GM19043 (cell line): Measurements from ENCODE around the gene NKIRAS1.
"Not testable (repeated sequence)": the region's sequence is repeated elsewhere in the genome, so short reads cannot be mapped to it uniquely, and the experiment has no call there.

ENCODE experiments used
- ATAC-seq: cut with Tn5 transposase; IDR thresholded peaks from one replicate; pipeline ENCODE4 v1.9.1; 2021; ENCODE audit warnings: low read depth; ENCODE audit not compliant: unreplicated experiment

NKIRAS1 gene

DNA sequence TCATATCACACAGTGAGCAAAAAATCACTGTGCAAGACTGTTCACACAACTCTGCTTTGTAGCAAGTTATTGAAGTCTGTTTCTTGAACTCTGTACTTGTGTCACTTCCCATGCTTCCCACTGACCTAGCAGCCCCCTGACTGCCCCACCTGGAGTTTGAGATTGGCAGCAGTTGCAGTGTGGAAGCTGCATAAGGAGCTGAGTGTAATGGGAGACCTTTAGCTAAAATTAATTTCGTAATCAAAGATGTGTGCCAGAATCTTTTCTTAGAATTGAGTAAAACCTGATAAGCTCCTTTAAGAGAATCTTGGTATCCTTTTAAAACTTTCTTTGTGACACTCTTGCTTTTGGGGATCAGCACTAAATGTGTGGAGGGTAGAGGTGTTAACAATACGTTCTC lies 42.8 kb downstream of the NKIRAS1 start:
- ATAC-seq: no peak

DNA sequence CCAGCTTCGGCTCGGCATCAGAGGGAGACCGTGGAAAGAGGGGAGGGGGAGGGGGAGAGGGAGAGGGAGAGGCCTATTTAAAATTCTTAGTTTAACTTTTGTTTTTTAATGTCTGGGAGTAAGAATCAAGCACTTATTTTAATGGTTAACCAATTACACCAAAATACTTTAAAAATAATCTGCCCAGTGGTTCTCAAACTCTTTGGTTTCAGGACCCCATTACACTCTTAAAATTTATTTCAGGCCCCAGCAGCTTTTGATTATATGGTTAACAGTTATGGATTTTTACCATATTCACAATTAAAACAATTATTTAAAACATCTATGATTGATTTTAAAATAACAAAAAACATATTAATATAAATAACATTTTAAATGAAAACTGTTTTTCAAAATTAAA lies 44.5 kb downstream of the NKIRAS1 start:
- no peak for ATAC-seq

DNA sequence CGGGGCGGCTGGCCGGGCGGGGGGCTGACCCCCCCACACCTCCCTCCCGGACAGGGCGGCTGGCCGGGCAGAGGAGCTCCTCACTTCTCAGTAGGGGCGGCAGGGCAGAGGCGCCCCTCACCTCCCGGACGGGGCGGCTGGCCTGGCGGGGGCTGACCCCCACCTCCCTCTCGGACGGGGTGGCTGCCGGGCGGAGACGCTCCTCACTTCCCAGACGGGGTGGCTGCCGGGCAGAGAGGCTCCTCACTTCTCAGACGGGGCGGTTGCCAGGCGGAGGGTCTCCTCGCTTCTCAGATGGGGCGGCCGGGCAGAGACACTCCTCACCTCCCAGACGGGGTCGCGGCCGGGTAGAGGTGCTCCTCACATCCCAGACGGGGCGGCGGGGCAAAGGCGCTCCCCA lies 45.4 kb downstream of the NKIRAS1 start:
- ATAC-seq: not testable (repeated sequence)

DNA sequence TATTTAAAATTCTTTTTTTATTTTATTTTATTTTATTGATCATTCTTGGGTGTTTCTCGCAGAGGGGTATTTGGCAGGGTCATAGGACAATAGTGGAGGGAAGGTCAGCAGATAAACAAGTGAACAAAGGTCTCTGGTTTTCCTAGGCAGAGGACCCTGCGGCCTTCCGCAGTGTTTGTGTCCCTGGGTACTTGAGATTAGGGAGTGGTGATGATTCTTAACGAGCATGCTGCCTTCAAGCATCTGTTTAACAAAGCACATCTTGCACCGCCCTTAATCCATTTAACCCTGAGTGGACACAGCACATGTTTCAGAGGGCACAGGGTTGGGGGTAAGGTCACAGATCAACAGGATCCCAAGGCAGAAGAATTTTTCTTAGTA lies 46.1 kb downstream of the NKIRAS1 start:
- ATAC-seq: not testable (repeated sequence)

DNA sequence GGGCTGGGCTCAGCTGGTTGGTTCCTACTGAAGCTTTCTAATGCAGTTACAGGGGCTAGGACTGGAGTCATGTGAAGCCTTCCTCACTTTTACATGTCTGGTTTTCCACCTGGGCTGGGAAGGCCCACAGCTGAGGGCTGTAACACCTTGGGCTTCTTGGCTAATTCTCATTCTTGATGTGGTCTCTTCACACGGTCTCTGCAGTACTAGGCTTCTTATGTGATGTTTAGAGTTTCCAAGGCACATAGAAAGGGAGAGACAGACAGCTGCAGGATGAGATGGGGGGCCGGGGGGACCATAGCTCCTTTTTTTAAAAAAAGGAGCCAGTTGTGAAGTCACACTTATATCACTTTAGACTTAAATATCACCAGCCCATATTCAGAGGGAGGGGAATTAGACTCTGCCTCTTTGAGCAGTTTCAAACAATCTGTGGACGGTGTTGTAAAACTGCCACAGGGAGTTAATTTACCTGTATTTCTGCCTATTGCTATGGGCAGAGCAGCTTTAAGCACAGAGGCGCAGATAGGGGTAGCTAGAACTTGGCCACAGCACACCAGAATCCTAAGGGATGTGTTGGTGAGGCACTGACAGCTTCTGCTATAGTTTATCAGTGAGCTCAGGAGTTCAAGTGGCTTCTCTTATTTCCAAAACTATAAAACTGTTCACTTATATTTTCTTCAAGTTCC lies 46.7 kb downstream of the NKIRAS1 start:
- no peak for ATAC-seq

DNA sequence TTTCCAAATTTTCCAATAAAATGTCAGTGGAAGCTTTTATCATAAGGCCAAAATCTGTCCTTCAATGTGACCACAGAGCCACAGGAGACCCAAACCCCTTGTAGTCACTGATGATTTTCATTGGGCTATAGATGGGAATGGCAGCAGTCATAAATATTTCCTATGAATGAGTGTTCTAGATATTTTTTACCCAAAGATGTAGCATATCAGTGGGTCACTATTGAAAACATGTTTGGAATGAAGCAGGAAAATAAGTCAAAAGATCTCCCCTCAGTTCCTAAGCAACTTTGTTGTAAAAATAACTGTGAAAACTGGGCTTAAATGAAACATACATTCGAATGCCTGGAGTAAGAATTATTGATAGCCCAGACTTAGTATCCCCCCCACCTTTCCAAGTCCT lies 49.0 kb downstream of the NKIRAS1 start:
- ATAC-seq: no peak

DNA sequence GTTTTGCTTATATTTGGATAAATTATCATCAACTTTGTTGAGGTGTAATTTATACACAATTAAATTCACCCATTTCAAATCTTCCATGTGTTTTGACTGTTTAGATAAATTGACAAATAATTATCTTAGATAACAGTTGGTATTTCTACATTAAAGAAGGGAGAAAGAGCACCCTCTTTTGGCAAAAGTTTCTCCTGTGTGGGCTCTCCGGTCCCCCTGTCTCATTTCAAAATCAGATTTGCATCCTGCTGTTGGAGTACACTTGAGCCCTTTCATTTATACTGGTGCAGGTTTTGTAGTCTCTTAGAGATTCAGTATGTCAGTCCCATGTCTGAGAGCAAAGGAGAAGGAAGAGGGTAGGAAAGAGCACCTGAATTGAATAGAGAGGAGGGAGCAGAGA lies 49.4 kb downstream of the NKIRAS1 start:
- no peak for ATAC-seq

DNA sequence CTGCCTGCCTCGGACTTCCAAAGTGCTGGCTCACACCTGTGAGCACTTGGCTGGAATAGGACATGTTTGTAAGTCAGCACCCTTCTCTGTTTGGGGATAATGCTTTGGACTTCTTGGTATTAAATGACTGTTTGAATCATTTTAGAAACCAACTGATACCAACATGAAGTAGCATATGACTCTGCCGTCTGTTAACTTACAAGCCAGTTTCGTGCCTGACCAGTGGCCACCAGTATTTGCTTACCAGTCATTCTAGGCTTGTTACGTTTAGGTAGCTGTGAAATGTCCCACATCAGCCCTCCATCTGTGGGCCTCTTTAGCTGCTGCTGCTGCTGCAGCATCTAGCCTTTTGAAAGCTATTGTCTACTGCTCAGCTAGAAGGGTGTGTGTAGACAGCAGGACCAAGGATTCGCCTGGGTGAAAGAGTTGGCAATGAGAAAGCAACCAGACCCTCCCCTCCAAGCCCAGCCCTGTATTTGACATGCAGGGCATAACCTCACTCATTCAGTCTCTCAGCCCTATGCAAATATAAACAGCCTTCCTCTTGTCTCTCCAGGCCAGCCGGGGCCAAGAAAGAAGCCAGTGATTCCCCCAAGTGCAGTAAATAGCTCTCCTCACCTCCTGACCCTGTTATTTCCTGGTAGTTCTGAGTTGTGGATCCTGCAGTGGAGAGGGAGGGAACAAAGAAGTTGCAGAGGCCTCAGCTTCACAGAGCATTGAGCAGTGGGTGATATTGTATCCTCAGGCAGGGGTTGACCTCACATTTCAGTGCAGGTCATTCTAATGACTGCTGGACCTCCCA lies 51.0 kb downstream of the NKIRAS1 start:
- peak; percentile 80 for ATAC-seq

DNA sequence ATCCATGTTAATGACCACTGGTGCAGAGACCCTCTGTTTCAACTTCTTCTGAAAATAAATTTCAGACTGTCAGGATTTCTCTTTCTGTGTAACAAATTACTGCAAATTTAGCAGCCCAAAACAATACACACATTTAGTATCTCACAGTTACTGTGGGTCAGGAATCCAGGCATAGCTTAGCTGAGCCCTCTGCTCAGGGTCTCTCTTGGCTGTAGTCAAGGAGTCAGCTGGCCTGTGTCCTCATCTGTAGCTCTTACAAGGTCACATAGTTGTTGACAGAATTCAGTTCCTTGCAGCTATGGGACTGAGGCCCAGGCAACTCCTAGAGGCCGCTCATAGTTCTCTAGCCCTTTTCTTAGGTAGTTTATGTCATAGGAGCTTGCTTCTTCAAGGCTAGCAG lies 51.9 kb downstream of the NKIRAS1 start:
- ATAC-seq: no peak

DNA sequence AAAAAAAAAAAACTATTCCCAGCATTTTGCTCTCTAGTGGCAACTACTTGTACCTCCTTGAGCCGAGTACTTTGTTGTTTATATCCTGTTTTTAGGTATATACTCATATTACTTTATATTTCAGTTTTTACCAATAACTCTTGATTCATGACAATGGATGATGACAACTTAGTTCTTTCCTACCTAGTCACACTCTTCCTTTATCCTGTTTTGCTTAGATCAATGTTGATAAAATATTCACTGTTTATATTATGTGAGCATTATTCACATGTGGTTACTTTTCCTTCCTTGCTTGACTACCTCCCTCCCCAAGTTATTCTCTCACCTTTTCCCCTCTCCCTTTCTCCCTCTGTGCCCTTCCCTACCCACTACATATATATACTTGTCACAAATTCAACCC lies 53.7 kb downstream of the NKIRAS1 start:
- no peak for ATAC-seq

DNA sequence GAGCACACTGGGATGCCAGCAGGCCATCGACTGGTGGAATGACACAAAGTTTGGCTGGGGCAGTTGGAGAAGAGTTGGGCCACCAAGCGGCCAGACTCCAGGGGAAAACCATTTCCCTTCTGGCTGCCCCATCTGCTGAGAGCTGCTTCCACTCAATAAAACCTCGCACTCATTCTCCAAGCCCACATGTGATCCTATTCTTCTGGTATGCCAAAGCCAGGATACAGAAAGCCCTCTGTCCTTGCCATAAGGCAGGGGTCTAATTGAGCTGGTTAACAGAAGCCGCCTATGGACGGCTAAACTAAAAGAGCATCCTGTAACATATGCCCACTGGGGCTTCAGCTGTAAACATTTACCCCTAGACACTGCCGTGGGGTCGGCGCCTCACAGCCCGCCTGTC lies 55.1 kb downstream of the NKIRAS1 start:
- no peak for ATAC-seq

DNA sequence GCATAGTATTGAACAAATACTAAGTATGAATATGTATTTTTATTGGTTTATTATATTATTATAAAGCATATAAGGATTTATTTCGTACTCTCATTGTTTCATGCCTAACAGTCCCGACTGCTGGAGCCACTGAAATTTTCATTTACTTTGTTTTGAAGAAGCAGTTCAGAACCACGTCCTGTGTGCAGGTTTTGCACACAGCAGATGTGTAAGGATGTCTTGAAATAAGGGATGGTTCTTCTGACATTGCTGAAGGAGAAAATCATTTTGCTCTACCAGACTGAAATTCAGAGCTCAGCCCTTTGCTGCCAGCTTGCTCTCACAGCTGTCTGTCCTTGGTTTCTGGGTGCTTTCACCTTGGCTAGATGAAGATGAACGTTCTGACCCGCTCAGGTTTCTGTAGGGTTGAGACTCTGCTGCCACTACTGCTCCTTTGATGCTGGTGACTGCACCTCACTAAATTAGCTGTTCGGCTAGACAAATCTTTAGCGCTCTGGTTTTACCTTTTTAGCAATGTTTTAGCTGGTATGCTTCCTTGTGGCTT lies 56.9 kb downstream of the NKIRAS1 start:
- no peak for ATAC-seq

DNA sequence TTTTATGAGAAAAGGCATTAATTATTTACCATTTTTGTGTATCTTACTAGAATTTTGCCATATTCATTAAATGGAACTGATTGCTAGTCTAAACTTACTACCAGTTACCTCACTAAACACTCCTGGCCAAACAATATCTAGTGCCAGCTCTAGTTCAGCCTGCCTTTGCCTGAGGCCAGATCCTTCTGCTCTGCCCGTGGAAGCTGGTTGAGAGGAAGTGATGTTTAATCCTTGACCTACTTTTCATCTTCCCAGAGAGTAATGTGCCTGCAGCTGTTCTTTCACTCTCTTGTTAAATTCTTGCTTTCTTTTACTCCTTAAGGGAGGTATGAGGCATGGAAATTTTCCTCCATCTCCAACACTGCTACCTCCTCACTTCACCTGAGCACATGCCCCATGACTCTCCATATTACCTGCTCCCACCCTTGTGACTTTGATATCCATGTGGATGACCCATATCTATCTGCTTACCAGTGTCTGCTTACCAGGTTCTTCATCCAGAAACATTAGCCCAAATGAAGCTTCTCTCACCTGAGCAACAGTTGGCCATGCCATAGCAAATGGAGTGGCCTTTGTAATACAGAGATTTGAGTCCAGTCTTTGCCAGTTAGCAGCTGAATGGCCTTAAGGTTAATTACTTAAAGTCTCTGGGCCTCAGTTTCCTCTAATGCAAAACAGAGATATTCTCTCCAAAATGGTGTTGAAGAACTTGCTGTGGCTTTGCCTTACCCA lies 57.6 kb downstream of the NKIRAS1 start:
- ATAC-seq: no peak

DNA sequence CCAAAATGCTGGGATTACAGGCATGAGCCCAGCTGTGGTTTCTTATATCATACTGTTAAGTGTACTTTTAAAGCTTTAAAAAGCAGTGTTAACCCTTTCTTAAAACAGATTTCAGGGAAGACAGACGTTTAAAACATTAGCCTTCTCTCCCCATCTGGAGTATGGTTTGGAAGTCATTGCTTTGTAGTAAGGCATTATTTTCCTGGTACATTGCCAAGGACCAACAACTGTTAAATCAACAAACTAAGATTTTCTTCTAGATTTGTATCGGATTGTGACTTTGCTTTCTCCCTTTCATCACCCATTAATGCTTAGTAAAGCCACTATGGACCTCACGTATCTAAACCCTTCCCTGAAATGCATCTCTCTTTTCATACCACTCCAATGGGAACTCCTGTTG lies 60.5 kb downstream of the NKIRAS1 start:
- no peak for ATAC-seq

DNA sequence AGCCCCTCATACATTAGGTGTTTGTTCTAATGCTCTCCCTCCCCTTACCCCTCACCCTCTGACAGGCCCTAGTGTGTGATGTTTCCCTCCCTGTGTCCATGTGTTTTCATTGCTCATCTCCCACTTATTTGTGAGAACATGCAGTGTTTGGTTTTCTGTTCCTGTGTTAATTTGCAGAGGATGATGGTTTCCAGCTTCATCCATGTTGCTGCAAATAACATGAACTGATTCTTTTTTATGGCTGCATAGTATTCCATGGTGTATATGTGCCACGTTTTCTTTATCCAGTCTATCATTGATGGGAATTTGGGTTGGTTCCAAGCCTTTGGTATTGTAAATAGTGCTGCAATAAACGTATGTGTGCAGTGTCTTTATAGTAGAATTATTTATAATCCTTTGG lies 67.3 kb downstream of the NKIRAS1 start:
- ATAC-seq: not testable (repeated sequence)

DNA sequence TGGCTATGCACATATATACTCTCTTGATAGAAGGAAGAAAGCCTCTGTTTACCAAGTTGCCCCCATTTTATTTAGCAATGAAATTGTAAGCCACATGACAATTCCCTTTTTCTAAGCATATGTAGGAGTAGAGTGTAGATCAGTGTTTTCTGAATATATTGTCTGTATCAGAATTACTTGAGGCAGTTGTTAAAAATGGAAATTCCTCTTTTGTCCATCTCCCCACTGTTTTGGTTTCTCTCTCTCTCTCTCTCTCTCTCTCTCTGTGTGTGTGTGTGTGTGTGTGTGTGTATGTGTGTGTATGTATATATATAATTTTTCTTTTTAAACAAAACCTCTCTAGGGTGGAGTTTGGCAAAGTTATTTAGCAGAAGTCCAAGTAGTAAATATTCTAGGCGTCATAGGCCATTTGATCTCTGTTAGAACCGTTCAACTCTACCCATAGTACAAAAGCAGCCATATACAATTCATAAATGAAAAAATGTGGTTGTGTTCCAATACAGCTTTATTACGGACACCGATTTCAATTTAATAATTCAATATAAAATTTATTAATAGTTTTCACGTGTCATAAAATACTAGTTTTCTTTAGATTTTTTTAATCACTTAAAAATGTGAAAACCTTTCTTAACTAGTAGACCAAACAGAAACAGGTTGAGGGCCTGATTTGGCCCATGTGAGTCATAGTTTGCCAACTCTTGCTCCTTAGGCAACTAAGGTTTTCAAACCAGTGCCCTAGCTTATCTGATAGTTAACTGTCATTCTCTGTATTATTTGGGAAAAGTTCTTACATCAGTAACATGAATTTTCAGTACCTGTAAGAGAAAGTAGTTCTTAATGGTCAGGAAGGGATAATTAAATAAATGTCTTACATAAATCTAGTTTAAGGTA lies 71.2 kb downstream of the NKIRAS1 start:
- no peak for ATAC-seq

DNA sequence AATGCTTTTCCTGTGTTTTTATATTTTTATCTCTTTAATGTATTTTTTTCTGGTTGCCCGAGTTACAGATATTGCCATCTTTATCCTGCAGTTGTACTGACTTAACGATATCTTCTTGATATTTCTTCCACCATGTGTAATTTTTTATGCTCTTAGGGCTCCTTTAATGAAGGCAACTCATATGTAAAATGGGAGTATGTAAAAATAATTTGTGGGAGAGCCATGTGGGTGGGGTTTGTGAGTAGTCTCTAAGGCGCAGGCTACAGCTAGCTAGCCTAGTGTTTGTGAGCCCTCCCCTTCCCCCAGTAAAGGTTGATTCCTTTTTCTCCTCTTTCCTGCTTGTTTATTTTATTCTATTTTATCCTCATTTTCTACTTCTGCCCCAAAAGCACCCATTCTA lies 72.9 kb downstream of the NKIRAS1 start:
- no peak for ATAC-seq
